GM21619 (cell line): ENCODE data around the gene LRCH1.
A peak's percentile ranks its signal among the peaks of the same experiment; 100 is the strongest.

Source experiments
- ATAC-seq: cut with Tn5 transposase; IDR thresholded peaks from one replicate; pipeline ENCODE4 v1.9.1; 2021; ENCODE audit not compliant: unreplicated experiment

The LRCH1 gene

DNA sequence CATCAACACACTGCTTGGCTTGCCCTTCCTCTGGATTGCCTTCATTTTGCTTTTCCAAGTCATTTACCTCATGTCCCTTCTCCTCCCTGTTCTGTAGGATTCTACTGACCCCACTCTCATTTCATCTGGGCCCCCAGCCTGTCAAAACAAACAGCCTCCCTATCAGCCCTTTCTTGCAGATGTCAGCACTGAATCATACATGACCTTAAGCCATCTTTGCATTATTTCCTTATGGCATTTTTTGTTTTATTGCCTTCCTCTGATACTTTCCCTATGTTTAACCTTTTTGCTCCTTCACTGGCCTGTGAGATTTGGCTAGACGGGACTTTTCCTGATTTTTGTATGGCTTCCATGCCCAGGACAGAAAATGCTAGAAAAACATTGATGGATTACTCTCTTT is 8.7 kb downstream of the LRCH1 start:
- no peak for ATAC-seq

DNA sequence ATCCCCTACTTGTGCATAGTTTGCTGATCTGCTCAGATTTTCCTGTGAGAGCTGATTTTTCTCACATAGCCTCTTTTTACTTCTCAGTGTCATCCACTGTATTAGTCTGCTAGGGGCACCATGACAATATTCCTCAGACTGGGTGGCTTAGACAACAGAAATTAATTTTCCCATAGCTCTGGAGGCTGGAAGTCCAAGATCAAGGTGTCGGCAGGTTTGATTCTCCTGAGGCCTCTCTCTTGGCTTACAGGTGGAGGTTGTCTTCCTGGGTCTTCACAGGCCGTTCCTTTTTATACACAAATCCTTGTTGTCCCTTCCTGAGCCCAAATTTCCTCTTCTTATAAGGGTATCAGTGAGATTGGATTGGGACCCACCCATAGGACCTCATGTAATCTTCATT is 9.2 kb downstream of the LRCH1 start:
- ATAC-seq: no peak

DNA sequence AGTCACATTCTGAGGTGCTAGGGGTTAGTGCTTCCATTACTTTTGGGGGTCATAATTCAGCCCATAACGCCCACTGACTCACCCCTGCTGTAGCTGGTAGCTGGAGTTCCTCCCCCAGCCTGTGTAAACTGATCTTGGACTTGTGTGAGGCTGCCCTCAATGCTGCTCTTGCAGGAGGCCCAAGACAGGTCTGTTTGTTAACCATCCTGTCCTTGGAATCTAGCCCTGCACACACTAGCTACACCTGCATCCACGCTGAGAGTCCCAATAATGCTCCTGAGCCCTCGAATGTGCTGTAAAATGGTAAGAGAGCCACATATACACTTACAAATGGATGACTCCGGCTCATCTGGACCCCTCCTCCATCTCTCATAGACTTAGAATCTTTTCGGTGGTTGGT is 9.6 kb downstream of the LRCH1 start:
- ATAC-seq: no peak

DNA sequence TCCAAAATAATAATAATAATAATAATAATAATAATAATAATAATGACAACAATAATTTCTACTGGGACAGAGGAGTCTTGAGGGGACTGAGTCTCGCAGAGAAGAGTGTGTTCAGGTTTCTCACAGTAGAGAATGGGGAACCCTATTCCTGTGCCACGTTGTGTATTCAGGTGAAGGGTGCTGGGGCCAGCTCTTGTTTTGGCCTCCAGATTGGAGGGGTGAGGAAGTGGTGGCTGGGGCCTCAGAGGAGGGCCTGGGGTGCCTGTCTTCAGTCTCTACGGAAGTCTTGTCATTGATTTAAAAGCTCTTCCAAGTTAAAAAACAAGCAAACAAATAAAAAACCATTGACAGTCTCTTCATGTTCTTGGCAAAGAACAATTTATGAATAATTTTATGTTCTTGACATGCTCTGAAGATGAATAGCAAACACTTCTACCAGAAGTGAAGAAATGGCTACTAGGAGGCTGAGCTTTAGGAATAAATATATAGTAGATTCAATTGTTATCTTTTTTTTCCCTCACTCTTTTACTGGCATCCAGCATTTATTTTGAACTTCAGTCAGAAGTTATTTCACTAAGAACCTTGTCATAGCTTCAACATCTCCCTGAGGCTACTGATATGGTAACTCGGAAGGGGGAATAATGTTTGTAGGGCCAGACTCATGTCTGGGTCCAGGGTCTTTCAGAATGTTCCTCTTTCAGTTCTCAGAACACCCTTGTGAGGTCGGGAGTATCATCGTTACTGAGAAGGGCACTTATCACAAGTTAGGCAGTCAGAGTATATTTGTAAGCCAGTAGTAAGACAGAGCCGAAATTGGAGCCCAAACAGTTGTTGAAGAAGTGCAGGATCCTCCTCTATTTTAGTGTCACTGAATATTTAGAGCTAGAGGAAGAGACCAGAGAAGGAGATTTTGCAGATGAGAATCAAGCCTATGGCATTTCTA is 13.1 kb downstream of the LRCH1 start:
- peak; percentile 61 for ATAC-seq

DNA sequence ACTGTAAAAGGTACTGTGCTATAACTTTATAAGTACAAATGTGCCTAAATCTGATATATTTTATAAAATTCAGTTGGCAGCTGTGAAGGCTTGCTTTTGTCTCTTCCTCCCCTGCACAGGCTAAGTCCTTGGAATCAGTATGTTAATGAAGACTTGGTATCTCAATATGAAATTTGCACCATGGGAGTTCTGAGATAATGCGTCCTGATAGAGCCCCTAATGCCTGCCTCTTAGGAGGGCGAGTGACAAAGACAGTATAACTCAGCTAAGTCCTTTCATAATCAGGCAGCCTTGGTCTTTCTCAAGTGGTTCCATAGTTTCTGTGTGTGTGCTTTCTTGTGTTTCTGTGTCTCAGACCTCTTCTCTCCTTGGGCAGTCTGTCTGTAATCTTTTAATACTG is 14.7 kb downstream of the LRCH1 start:
- ATAC-seq: no peak

DNA sequence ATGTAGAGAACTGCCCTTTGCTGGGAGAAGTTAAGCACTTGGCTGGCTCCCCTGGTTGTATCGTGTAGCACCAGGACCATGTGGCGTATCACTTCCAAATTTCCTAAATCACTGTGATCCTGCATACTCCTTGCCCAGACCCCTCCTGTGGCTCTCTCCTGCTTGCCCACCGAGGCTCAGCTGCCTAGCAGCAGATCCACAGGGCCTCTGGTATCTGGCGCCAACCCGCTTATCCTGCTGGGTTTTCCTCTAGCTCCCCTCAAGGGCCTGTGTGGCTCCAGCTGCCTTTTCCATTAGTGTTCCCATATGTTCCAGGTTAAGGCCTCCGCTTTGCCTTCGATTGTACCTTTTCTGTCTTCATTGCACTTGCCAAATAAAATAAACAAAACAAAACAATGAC is 16.5 kb downstream of the LRCH1 start:
- ATAC-seq: no peak

DNA sequence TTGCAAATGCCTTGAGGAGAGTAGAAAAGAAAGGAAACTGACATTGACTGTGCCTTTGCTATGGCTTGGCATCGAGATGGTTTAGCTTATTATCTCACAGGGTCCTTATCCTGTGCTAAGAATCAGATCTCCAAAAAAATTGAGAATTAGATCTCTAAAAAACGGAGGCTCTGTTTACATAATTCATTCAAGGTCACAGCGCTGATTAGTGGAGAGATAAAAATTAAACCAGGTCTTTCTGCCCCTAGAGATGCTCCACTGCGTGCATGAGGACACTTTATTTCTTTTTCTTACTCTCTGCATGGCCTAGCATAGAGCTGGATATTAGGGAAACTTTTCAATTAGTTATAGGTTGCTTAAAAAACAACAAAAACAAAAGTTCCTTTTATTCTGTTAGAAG is 17.3 kb downstream of the LRCH1 start:
- ATAC-seq: no peak

DNA sequence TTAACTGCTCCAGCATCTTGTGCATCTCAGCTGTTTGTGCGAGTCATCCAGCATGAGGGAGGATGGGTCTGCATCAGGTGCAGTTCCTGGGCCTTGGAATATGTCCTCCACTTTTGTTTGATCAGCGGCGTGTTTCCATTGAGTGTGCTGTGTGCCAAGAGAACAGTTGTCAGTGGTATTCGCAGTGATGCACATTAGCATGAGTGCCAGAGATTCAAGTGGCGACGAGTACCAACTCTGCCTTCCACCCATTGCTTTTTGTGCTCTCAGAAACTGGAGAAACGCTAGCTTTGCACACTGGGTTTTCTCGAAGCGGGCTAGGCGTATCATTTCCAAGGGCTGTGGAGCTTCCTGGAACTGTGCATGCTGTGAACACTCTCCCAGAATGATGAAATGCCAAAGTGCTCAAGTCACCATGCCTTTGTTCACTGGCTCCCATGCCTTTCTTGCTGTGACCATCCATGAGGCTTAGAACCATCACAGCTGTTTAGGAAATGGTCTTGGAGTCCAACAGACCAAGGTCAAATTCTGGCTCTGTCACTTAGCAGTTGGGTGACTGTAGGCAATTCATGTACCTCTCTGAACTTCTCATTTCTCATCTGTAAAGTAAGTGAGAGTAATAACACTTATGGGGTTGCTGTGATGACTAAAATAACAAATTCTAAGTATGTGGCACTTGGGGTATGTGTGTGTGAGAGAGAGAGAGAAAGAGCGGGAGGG is 18.4 kb downstream of the LRCH1 start:
- peak; percentile 57 for ATAC-seq

DNA sequence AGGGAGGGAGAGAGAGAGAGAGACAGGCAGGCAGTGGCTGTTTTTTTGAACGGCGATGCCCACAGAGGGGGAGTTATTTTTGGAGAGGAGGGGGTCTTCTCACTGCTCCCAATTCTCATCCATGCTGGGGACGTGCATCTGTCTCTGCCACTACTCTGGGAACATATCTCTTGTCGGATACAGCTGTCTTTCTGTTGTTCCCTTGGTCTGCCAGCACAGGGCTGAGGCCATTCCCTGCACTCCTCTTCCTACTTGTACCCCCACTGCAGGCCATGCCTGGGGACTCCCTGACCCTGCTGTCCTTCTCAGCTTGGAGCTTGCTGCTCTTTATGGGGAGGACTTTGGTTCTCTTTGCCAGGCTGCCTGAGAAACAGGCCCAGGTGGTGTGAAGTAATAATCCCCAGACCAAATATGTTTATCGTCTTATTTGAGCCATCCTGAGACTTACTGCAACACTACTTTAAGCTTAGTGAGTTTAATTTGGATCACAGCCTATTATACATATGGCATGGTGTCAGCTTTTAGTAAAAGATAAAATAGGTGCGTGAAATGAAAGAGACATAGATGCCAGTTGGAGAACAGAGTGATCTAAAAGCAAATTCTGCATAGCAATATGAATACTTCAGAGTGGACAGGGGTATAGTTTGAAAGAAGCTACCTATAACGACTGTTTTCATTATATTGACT is 19.1 kb downstream of the LRCH1 start:
- ATAC-seq: no peak

DNA sequence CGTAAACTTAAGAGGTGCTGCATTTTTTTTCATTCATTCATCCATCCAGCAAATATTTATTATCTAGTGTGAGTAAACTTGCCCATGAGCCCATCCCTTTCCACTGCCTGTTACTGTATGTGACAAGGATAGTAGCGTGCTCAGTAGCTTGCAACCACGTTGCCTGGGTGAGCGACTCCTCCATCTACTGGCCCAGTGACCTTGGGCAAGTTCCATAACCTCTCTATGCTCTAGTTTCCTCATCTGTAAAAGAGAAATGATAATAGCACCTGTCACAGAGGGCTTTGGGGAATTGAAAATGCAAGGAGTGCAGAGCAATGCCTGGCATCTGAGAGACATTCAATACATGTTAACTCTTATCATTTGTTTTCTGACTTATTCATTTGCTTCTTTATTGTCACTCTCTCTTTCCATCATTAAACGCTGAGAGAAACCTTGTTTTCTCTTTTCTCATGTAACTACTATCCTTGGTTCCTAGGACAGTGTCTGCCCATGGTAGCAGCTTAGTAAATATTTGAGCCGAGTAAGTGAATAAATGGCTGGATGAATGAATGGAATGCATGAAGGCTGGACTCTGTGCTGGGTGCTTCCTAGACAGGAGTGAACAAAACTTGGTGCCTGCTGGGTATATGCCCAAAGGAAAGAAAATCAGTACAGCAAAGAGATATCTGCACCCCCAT is 19.9 kb downstream of the LRCH1 start:
- peak; percentile 40 for ATAC-seq

DNA sequence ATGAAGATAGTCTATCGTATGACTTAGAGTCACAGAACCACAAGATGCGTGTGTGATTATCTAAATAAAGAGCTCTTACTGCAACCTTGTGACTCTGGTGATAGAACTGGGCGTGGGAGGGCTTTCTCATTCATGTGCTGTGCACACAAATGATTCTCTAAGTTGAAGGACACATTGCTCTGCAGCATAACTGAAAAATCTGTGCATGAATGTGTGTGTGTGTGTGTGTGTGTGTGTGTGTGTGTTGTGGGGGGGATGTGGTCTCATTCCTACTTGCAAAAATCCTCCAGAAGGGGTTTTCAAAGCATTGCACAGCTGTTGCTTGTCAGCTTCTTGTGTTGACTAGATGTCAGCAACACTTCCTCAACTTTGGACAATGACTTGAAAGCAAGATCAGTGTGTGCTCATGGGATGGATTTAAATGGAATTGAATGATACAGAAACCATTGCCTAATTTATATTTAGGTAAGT is 22.4 kb downstream of the LRCH1 start:
- ATAC-seq: no peak

DNA sequence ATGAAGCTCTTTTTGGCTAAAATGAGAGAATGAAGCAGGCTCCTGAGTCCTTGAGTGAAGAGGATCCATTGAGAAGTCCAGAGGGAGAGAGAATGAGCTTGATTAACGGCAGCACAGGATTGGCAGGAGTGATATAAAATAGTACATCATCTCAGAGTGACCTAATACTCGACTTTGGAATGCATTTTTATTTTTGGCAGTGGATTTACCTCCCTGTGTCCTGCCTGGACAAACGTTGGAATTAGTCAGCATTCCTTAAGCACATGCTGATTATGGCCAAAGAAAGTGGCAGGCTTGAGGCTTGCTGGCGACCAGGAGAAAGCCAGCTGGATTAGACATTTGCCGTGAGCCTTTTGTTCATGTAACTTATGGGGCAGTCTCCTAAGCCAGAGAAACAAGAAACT is 22.9 kb downstream of the LRCH1 start:
- no peak for ATAC-seq

DNA sequence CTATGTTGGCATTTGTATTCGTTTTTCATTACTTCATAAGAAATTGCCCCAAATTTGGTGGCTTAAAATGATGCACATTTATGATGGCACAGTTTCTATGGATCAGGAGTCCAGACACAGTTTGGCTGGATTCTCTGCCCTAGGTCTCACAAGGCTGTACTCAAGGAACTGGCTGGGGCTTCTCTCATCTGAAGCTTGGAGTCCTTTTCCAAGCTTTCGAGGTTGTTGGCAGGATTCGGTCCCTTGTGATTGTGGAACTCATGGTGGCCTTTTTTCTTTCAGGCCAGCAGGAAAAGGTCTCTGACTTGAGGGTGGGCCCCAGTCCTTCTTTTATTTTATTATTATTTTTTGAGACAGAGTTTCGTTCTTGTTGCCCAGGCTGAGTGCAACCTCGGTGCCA is 23.8 kb downstream of the LRCH1 start:
- ATAC-seq: no peak

DNA sequence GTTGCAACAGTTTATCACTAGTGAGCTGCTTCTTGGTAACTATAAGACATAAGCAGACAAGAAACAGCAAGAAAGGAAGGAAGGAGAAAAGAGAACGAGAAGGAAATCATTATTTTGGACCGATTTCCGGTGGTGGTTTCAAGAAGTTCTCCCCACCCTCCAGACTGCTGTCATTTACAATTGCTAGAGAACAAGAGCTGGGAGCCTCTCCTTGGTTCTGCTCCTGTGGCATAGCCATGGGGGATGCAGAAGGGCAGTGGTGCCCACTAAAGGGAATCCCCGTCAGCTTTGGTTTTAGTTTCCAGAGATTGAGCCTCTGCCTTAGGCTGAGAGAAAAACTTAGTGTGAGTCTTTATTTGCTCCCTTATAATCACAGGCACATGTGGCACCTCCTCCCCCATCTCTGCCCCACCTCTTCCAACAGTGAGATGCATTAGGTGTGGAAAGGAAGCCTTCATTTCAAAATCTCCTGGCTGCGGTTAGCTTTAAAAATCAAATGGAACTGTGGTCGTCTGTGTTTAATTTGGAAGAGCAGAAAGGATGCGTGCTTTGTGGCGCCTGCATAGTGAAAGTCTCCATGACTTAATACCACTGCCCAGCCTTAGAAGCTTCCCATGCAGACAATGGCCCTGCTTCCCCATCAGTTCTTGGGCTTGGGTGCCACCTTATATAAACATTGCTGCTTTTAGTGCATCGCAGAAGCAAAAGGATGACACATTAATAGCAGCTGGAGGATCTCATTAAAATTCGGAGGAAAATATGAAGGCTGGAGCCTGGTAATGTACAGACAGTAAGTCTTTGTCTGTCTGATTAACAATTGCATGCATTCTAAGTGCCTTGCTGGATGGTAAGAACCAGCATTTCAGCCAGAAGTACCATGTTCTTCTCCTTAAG is 25.0 kb downstream of the LRCH1 start:
- ATAC-seq: peak; percentile 11

DNA sequence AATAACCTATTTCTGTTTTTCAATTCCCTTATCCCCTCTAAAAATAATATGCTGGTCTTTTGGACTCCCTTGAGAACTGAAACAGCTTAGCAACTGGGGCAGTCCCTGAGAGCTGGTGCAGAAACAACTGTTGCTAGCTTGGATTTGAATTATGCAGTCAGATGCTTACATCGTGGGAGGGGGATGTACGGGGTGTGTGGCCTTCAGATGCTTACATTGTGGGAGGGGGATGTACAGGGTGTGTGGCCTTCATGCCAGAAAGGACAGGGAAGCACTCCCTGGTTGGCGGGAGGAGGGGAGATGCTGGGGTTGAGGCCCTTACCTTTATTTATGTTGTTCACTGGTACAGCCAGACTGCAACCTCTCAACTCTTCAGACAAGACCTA is 25.6 kb downstream of the LRCH1 start:
- peak; percentile 44 for ATAC-seq

DNA sequence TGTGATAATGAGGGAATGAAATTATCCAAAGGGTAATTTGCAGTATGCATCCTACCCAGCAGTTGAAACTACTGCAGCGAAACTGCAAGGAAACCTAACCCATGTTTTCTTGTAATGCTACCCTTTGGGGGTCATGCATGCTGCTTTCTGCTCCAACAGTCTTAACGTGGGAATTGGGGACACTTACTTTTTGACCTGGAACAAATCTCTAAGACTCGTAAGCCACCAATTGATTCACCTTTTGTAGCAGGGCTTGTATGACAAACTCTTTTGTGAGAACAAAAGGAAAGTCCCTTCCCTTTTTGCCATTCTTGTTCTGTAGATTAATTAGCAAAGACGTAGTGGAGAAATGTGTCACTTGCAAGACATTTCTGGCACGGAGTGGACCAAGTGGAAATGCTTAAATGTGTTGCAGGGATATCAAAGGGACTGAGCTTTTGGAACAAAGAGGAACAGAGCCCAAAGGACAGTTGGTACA is 27.4 kb downstream of the LRCH1 start:
- no peak for ATAC-seq

DNA sequence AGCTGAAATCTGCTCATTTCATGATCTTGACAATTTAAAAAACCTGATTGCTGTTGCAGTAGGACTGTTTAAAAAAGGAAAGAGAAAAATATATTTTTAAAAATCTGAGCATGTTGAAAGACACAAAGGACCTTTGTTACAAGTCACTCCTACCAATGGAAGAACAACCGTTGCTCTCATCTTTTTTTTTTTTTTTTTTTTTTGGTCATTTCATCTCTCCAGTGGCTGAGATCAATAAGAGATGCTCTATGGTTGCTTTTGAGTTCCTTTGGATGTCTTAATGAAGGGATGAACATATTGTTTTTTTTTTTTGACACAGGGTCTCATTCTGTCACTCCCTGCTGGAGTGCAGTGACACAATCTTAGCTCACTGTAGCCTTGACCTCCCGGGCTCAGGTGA is 29.2 kb downstream of the LRCH1 start:
- ATAC-seq: no peak

DNA sequence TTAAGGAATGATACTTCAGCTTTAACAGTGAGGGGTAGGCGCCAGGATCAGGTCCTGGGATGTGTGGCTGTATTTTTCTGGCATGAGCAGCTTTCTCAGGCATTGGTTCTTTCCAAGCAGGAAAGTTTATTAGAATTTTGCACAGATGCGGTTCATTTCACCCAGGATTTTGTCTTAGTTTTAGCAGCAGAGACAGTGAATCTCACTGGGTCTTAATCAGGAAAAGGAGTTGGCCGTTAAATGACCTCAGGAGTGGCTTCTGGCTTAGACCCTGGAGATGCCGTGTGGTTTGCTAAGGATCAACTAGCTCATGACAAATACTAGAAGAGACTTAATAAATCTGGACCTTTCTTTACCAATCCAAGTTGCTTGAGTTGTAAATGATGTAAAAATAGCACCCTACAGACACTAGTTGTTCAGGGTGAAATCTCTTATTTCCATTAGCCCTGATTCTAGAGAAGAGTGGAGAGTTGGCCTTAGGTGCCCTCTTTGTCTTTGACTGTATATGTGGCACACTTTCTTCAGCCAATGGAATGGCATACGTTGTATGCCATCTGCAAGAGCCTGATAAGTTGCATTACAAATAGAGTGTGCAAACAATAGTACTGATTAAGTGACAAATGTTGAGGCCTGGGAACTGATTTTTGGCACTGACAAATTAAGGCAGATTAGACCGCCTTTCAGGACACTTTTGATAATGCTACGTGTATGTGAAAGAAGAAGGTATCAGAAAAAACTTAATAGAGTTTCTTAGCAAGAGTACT is 34.0 kb downstream of the LRCH1 start:
- no peak for ATAC-seq

DNA sequence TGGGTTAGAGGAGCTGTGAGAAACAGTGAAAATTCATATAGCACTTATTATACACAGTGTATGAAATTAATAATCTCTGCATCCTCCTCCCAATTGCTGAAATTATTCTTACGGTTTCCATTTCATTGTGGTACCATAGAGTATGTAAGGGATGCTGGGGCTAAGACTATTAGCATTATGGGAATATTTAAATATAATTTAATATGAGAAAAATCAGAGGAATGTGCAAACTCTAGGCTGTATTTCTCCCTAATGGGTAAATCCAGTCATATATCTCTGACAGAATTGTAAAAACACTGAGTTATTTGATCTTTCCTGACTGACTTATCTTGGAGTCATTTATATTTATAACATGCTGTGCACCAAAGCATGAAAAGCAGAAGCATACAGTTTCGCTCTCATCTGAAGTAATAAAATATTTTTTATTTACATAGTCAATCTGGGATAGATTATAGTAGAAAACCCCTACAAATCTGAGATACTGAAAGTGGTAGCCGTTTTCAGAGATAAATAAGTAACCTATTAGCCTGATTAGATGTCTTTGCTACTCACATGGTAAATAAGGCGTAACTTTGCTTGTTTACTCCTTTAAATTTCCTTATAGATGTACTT is 34.9 kb downstream of the LRCH1 start:
- ATAC-seq: peak; percentile 55
